Measurements from ENCODE around the gene ABCA7. TPM values are rescaled to one million over a fixed set of nuclear protein-coding genes. Genes with fewer than 3 reads are reported as not detected.
A peak's percentile ranks its signal among the peaks of the same experiment; 100 is the strongest.

Gene ABCA7
- total and polyA plus RNA-seq, 2 of the 13 experiments (the other 11 are each of a cell fraction or from before 2014, with no cell fraction given) = 4.4 to 32.4 TPM

DNA sequence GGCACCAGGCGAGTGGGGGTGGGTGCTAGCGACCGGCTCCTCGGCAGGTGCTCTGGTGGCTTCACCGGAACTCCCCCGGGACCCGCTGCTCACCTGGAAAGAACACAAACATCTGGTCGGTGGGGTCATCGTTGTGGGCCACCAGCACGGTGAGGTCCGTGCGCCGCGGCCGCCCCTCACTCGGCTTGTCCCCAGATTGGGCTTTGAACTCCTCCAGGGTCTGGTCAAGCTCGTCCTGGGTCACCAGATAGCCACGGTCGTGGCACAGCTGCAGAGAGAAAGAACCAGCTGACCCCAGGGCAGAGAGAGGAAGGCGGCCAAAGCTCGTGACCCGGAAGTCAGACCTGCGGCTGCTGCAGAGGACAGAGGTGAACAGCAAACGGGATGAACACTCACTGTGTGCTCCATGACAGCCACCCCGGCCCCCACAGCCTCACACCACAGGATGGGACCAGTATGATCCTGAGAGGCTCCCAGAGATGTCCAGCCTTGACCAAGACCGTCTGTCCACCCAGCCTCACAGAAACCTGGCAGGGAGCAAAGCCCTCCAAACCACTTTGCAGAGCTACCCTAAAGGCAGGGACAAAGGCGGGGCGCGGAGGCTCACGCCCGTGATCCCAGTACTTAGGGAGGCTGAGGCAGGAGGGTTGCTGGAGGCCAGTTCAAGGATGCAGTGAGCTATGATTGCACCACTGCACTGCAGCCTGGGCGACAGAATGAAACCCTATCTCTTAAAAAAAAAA, 54.1 kb downstream of the ABCA7 start (continued):
- no peak for TF ChIP-seq SALL2 (CRISPR knock-in tag; IDR thresholded peaks at IDR 0.05)
- TF ChIP-seq SNRNP70 (IDR thresholded peaks at IDR 0.05; ENCODE audit: low read depth, low read length) = no peak
- no peak for TF ChIP-seq MIER2 (CRISPR knock-in tag; IDR thresholded peaks at IDR 0.05)
- TF ChIP-seq ZNF253 (CRISPR knock-in tag; IDR thresholded peaks at IDR 0.05; ENCODE audit: borderline replicate concordance) = no peak
- TF ChIP-seq NR2F1 (CRISPR knock-in tag; IDR thresholded peaks at IDR 0.05) = peak in 1 of 2 experiments; percentile 44; a peak in 1 of 4 replicates
- peak; percentile 44; the same call in 1 of the 2 replicates for TF ChIP-seq ZGPAT (CRISPR knock-in tag; IDR thresholded peaks at IDR 0.05)
- no peak for TF ChIP-seq ZBTB33 (CRISPR knock-in tag; IDR thresholded peaks at IDR 0.05)
- no peak for TF ChIP-seq DNMT1 (CRISPR knock-in tag; IDR thresholded peaks at IDR 0.05)
- no peak for TF ChIP-seq TRAFD1 (CRISPR knock-in tag; IDR thresholded peaks at IDR 0.05; ENCODE audit: borderline replicate concordance)
- no peak; a peak in 1 of 4 replicates for TF ChIP-seq HMGXB4 (CRISPR knock-in tag; IDR thresholded peaks at IDR 0.05; ENCODE audit: borderline replicate concordance in 1 of 2, low read depth in 1 of 2)
- TF ChIP-seq ZNF180 (CRISPR knock-in tag; IDR thresholded peaks at IDR 0.05; ENCODE audit: borderline replicate concordance, low read depth) = no peak
- no peak for TF ChIP-seq U2AF1 (optimal IDR thresholded peaks at IDR 0.05; ENCODE audit: low read depth, low read length)
- TF ChIP-seq PPARG (CRISPR knock-in tag; conservative IDR thresholded peaks at IDR 0.05) = no peak
- TF ChIP-seq ZFP90 (CRISPR knock-in tag; IDR thresholded peaks at IDR 0.05; ENCODE audit: borderline replicate concordance) = peak; percentile 46; the same call in 1 of the 2 replicates
- no peak for TF ChIP-seq ZNF350 (CRISPR knock-in tag; IDR thresholded peaks at IDR 0.05; ENCODE audit: borderline replicate concordance, low read depth)
- peak; percentile 48; the same call in 1 of the 2 replicates for TF ChIP-seq ZNF263 (CRISPR knock-in tag; IDR thresholded peaks at IDR 0.05)
- TF ChIP-seq BRD4 (CRISPR knock-in tag; IDR thresholded peaks at IDR 0.05) = peak; percentile 48; the same call in 1 of the 2 replicates
- TF ChIP-seq SNAPC5 (CRISPR knock-in tag; IDR thresholded peaks at IDR 0.05; ENCODE audit: borderline replicate concordance) = no peak
- 0 out of 2 replicates have a peak, but pooled peaks have one; percentile 50 for TF ChIP-seq MED1 (CRISPR knock-in tag; IDR thresholded peaks at IDR 0.05)
- peak; percentile 81 for TF ChIP-seq NR2C2 (CRISPR knock-in tag; IDR thresholded peaks at IDR 0.05; ENCODE audit: borderline replicate concordance)
- peak; percentile 86 for TF ChIP-seq ELF1 (CRISPR knock-in tag; IDR thresholded peaks at IDR 0.05)
- no peak for TF ChIP-seq CC2D1A (CRISPR knock-in tag; IDR thresholded peaks at IDR 0.05)

All from HepG2 (cell line).